ENCODE results near the gene CASTOR1. TPM values are rescaled to one million over a fixed set of nuclear protein-coding genes. Genes with fewer than 3 reads are reported as not detected.

The CASTOR1 gene
- polyA plus RNA-seq, 1 of the 3 experiments (the other 2 are of a cell fraction), result 14.4 TPM

DNA sequence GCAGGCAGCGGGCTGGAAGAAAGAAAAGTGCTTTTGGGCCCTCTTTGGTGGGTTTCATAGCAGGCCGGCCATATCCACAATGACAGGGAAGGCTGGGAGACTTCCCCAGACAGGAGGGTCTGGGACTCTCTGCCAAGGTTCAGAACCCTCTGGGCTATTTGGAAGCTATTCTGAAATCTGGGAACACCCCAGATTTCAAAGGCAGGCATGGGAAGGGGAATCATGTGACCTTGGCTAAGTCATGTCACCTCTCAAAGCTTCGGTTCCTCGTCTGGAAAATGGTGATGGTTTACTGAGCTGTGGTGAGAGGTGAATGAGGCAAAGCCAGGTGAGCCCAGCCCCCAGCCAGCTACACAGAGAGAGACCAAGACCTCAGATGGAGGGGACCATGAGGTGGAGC, 4.6 kb downstream of the CASTOR1 start:
- POLR2A ChIA-PET, result no interaction called here
- H3K79me2 ChIP-seq (ENCODE audit: insufficient read depth), result no peaks in the 10 kb centered on the region

DNA sequence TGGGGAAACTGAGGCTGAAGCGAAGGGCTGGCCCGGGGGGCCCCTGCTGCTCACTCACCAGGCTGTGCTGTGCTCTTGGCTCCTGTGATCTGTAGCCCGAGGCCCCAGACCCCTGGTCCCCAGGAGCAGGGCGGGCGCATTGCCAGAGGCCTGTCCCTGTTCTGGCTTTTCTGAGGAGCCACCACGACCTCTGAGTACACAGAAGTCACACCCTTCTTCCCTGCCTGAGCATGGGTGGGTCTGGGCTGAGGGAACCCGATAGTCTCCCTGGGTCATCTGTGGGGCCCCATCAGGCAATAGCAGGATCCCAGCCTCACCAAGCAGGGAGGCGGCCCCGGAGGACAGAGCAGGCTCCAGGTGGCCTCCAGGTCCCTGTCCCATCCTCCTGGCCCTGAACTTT, 5.1 kb downstream of the CASTOR1 start:
- no peak for DNase-seq
- Histone ChIP-seq H3K4me2 (no peak overlapping the region), H2AFZ (ENCODE audit: low read depth) (no peak overlapping the region), H3K36me3 (replicated peaks in 1 of 2; ENCODE audit: control insufficient read depth in 1 of 2, insufficient read depth in 2 of 2, low read length in 1 of 2) (peaks cover 0 to 2% of the 10 kb centered on the region in 2 experiments), H3K4me3 (ENCODE audit: low read depth in 2 of 2, low read length in 1 of 2) (no peak overlapping the region), H3K9me3 (no peaks in the 10 kb centered on the region), H3K27ac (ENCODE audit: low read depth in 2 of 2, low read length in 1 of 2) (no peak overlapping the region), H3K27me3 (ENCODE audit: insufficient read depth) (no peaks in the 10 kb centered on the region), H4K20me1 (ENCODE audit: insufficient read depth) (peaks cover 4% of the 10 kb centered on the region; the same call in 1 of the 2 replicates), H3K79me2 (ENCODE audit: insufficient read depth) (no peaks in the 10 kb centered on the region), H3F3A (replicated peaks; ENCODE audit: insufficient read depth) (peaks cover 17% of the 10 kb centered on the region), H3K9me2 (no peaks in the 10 kb centered on the region), H3K9ac (no peak overlapping the region), H3K4me1 (ENCODE audit: control insufficient read depth in 1 of 2, insufficient read depth in 2 of 2, low read depth in 1 of 2, low read length in 1 of 2) (peaks cover 0 to 11% of the 10 kb centered on the region in 2 experiments; a peak in 1 of 4 replicates)
- TF ChIP-seq, protein P1, sequence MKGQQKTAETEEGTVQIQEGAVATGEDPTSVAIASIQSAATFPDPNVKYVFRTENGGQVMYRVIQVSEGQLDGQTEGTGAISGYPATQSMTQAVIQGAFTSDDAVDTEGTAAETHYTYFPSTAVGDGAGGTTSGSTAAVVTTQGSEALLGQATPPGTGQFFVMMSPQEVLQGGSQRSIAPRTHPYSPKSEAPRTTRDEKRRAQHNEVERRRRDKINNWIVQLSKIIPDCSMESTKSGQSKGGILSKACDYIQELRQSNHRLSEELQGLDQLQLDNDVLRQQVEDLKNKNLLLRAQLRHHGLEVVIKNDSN (IDR thresholded peaks at IDR 0.05; ENCODE audit: borderline replicate concordance, low read depth), result no peak
- TF ChIP-seq TCF12 (IDR thresholded peaks at IDR 0.05), result no peak
- WGBS (ENCODE audit: low lambda C conversion rate), result 79% methylated on average over 6 of the region's 9 CpGs
- POLR2A ChIA-PET, result no interaction called here
- CTCF ChIA-PET, result interaction anchor here (0.6 to 12.9 kb wide), 6 partner anchors 21 to 176 kb away, joined by 3 to 228 read pairs (median 9); partner anchors contain the start of genes RNF215 and SEC14L2

More for the DNA sequence above, 4.6 kb downstream of the CASTOR1 start:
- Histone ChIP-seq H3K4me3 (ENCODE audit: low read depth in 2 of 2, low read length in 1 of 2) (no peak overlapping the region), H3K9me3 (no peaks in the 10 kb centered on the region), H3K4me1 (ENCODE audit: control insufficient read depth in 1 of 2, insufficient read depth in 2 of 2, low read depth in 1 of 2, low read length in 1 of 2) (peaks cover 0 to 11% of the 10 kb centered on the region in 2 experiments; a peak in 1 of 4 replicates), H3K36me3 (replicated peaks in 1 of 2; ENCODE audit: control insufficient read depth in 1 of 2, insufficient read depth in 2 of 2, low read length in 1 of 2) (peaks cover 0 to 2% of the 10 kb centered on the region in 2 experiments), H3K27ac (ENCODE audit: low read depth in 2 of 2, low read length in 1 of 2) (no peak overlapping the region), H3K4me2 (no peak overlapping the region), H3K27me3 (ENCODE audit: insufficient read depth) (no peaks in the 10 kb centered on the region), H3K9me2 (no peaks in the 10 kb centered on the region), H3K9ac (no peak overlapping the region), H3F3A (replicated peaks; ENCODE audit: insufficient read depth) (peaks cover 17% of the 10 kb centered on the region), H2AFZ (ENCODE audit: low read depth) (no peak overlapping the region), H4K20me1 (ENCODE audit: insufficient read depth) (peaks cover 4% of the 10 kb centered on the region; the same call in 1 of the 2 replicates)
- no peak for DNase-seq
- CTCF ChIA-PET, result interaction anchor here (1.7 to 12.9 kb wide), 4 partner anchors 10 to 176 kb away, joined by 4 to 228 read pairs (median 14); partner anchors contain the start of genes RNF215 and SEC14L2
- no peak for TF ChIP-seq MEF2A (IDR thresholded peaks at IDR 0.05; ENCODE audit: borderline replicate concordance, low read depth)
- 94% methylated on average over 4 of the region's 4 CpGs for WGBS (ENCODE audit: low lambda C conversion rate)

DNA sequence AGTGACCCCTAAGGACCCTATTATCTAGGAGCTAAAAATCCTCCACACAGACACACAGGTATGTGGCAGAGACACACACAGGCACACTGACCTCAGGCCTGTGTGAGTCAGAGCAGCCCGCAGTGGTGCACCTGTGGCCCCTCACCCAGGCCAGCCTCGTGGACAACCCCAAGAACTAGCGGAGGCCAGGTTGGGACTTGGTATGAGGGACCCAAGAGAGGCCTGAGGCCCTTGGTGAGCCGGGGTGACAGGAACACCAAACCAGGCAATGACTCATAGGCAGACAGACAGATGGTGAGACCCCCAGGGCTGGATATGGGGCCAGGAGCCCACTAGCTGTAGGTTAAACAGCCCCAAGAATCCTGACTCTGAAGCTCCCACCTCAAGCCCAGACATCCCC, 6.0 kb downstream of the CASTOR1 start:
- Histone ChIP-seq H3K4me2 (no peak overlapping the region), H3K4me3 (ENCODE audit: low read depth in 2 of 2, low read length in 1 of 2) (no peak overlapping the region), H3K27me3 (ENCODE audit: insufficient read depth) (no peaks in the 10 kb centered on the region), H3K9me3 (no peaks in the 10 kb centered on the region), H3F3A (replicated peaks; ENCODE audit: insufficient read depth) (peaks cover 16% of the 10 kb centered on the region), H3K9me2 (no peaks in the 10 kb centered on the region), H3K27ac (ENCODE audit: low read depth in 2 of 2, low read length in 1 of 2) (no peak overlapping the region), H3K9ac (no peak overlapping the region), H4K20me1 (ENCODE audit: insufficient read depth) (peaks cover 4% of the 10 kb centered on the region; the same call in 1 of the 2 replicates), H2AFZ (ENCODE audit: low read depth) (no peak overlapping the region), H3K79me2 (ENCODE audit: insufficient read depth) (no peaks in the 10 kb centered on the region), H3K36me3 (replicated peaks in 1 of 2; ENCODE audit: control insufficient read depth in 1 of 2, insufficient read depth in 2 of 2, low read length in 1 of 2) (peaks cover 0 to 2% of the 10 kb centered on the region in 2 experiments), H3K4me1 (ENCODE audit: control insufficient read depth in 1 of 2, insufficient read depth in 2 of 2, low read depth in 1 of 2, low read length in 1 of 2) (peaks cover under 1 to 6% of the 10 kb centered on the region in 2 experiments; a peak in 3 of 4 replicates)
- 70% methylated on average over 2 of the region's 4 CpGs for WGBS (ENCODE audit: low lambda C conversion rate)
- no peak for DNase-seq
- POLR2A ChIA-PET, result no interaction called here
- CTCF ChIA-PET, result interaction anchor here (0.6 to 12.9 kb wide), 5 partner anchors 20 to 175 kb away, joined by 3 to 228 read pairs (median 8); partner anchors contain the start of genes RNF215 and SEC14L2
- TF ChIP-seq, protein P2, sequence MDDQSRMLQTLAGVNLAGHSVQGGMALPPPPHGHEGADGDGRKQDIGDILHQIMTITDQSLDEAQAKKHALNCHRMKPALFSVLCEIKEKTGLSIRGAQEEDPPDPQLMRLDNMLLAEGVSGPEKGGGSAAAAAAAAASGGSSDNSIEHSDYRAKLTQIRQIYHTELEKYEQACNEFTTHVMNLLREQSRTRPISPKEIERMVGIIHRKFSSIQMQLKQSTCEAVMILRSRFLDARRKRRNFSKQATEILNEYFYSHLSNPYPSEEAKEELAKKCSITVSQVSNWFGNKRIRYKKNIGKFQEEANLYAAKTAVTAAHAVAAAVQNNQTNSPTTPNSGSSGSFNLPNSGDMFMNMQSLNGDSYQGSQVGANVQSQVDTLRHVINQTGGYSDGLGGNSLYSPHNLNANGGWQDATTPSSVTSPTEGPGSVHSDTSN (IDR thresholded peaks at IDR 0.05), result no peak
- TF ChIP-seq, protein P3, sequence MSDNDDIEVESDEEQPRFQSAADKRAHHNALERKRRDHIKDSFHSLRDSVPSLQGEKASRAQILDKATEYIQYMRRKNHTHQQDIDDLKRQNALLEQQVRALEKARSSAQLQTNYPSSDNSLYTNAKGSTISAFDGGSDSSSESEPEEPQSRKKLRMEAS (IDR thresholded peaks at IDR 0.05; ENCODE audit: low read depth), result no peak
- TF ChIP-seq, protein P4, sequence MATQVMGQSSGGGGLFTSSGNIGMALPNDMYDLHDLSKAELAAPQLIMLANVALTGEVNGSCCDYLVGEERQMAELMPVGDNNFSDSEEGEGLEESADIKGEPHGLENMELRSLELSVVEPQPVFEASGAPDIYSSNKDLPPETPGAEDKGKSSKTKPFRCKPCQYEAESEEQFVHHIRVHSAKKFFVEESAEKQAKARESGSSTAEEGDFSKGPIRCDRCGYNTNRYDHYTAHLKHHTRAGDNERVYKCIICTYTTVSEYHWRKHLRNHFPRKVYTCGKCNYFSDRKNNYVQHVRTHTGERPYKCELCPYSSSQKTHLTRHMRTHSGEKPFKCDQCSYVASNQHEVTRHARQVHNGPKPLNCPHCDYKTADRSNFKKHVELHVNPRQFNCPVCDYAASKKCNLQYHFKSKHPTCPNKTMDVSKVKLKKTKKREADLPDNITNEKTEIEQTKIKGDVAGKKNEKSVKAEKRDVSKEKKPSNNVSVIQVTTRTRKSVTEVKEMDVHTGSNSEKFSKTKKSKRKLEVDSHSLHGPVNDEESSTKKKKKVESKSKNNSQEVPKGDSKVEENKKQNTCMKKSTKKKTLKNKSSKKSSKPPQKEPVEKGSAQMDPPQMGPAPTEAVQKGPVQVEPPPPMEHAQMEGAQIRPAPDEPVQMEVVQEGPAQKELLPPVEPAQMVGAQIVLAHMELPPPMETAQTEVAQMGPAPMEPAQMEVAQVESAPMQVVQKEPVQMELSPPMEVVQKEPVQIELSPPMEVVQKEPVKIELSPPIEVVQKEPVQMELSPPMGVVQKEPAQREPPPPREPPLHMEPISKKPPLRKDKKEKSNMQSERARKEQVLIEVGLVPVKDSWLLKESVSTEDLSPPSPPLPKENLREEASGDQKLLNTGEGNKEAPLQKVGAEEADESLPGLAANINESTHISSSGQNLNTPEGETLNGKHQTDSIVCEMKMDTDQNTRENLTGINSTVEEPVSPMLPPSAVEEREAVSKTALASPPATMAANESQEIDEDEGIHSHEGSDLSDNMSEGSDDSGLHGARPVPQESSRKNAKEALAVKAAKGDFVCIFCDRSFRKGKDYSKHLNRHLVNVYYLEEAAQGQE (IDR thresholded peaks at IDR 0.05; ENCODE audit: low read depth, low read length), result no peak
- no peak for TF ChIP-seq RFX5 (IDR thresholded peaks at IDR 0.05; ENCODE audit: low read length)
- TF ChIP-seq, protein P5, sequence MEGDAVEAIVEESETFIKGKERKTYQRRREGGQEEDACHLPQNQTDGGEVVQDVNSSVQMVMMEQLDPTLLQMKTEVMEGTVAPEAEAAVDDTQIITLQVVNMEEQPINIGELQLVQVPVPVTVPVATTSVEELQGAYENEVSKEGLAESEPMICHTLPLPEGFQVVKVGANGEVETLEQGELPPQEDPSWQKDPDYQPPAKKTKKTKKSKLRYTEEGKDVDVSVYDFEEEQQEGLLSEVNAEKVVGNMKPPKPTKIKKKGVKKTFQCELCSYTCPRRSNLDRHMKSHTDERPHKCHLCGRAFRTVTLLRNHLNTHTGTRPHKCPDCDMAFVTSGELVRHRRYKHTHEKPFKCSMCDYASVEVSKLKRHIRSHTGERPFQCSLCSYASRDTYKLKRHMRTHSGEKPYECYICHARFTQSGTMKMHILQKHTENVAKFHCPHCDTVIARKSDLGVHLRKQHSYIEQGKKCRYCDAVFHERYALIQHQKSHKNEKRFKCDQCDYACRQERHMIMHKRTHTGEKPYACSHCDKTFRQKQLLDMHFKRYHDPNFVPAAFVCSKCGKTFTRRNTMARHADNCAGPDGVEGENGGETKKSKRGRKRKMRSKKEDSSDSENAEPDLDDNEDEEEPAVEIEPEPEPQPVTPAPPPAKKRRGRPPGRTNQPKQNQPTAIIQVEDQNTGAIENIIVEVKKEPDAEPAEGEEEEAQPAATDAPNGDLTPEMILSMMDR (IDR thresholded peaks at IDR 0.05), result no peak
- no peak for TF ChIP-seq FOSL2 (IDR thresholded peaks at IDR 0.05; ENCODE audit: borderline replicate concordance, low read depth)
- TF ChIP-seq RXRA (IDR thresholded peaks at IDR 0.05; ENCODE audit: borderline replicate concordance, low read depth), result no peak
- TF ChIP-seq CHD2 (IDR thresholded peaks at IDR 0.05; ENCODE audit: low read length, partially characterized antibody), result no peak
- no peak for TF ChIP-seq SMC3 (IDR thresholded peaks at IDR 0.05; ENCODE audit: low read depth, low read length)
- no peak for TF ChIP-seq RAD21 (IDR thresholded peaks at IDR 0.05; ENCODE audit: low read length)
- TF ChIP-seq YY1 (IDR thresholded peaks at IDR 0.05; ENCODE audit: low read depth), result no peak

Data from SK-N-SH (cell line).